BJ (cell line): ENCODE data around the gene ASB15. TPM values are rescaled to one million over a fixed set of nuclear protein-coding genes. Genes with fewer than 3 reads are reported as not detected.

ENCODE experiments used
- CTCF ChIA-PET: fragments of 350-600 bp; formaldehyde crosslinking; extraction: SDS; loops from one replicate; lab custom pipeline; 2021; ENCODE audit warnings: antibody characterized with exemption, inconsistent platforms; lab: Yijun Ruan, JAX
- POLR2A ChIA-PET: fragments of 300-600 bp; sonication (Branson Sonifier 250); formaldehyde crosslinking; extraction: SDS; loops from one replicate; lab custom pipeline; 2021; ENCODE audit warnings: antibody characterized with exemption; lab: Charles Lee
- DNase-seq: peaks from one replicate; pipeline ENCODE4 v3.0.0-alpha.2; 2011; ENCODE audit warnings: low read depth
- H3K27me3 ChIP-seq: 2 replicates; pipeline ENCODE4 v1.6.0; 2011; ENCODE audit warnings: low read length; ENCODE audit not compliant: control insufficient read depth, insufficient read depth
- H3K36me3 ChIP-seq: 2 replicates; pipeline ENCODE4 v1.5.1; 2011; ENCODE audit warnings: low read length; ENCODE audit not compliant: control insufficient read depth, insufficient read depth
- H3K4me3 ChIP-seq: 2 replicates; pipeline ENCODE4 v1.5.1; 2011; ENCODE audit warnings: low read depth, mild to moderate bottlenecking, control low read depth, low read length
- CTCF ChIP-seq: IDR thresholded peaks from 2 replicates; pipeline ENCODE4 v1.5.1; 2011; ENCODE audit warnings: low read depth, mild to moderate bottlenecking, control low read depth, inconsistent platforms, low read length, moderate library complexity; ENCODE audit not compliant: insufficient read depth
- polyA plus RNA-seq: library from polyadenylated mRNA; depleted of rRNA; stranded (reverse); fragments of >200 nt; gene quantifications from 2 replicates; pipeline ENCODE4 v1.2.3, GENCODE V29; 2011

ASB15 gene
- polyA plus RNA-seq, 1 experiment, result not detected

- Histone ChIP-seq H3K36me3 (no peaks in the 10 kb centered on the region), H3K27me3 (no peaks in the 10 kb centered on the region), H3K4me3 (no peak overlapping the region)
- POLR2A ChIA-PET, result no interaction called here
- CTCF ChIA-PET, result interaction anchor here (0.9 to 2.8 kb wide), 4 partner anchors 45 to 235 kb away, joined by 3 to 16 read pairs (median 3); no protein-coding TSS in a partner anchor
- TF ChIP-seq CTCF, result no peak
- no peak for DNase-seq
These were observed 36.3 kb downstream of the ASB15 start for GRCh38 chr7:123637878-123638277.

GRCh38 chr7:123639631-123640030 is 38.0 kb downstream of the ASB15 start:
- DNase-seq, result no peak
- ChIA-PET POLR2A (no interaction called here), CTCF (no interaction called here)
- Histone ChIP-seq H3K4me3 (no peak overlapping the region), H3K27me3 (no peaks in the 10 kb centered on the region), H3K36me3 (no peaks in the 10 kb centered on the region)
- TF ChIP-seq CTCF, result no peak

- H3K4me3 ChIP-seq, result no peak overlapping the region
- H3K36me3 ChIP-seq, result no peaks in the 10 kb centered on the region
- no peak for DNase-seq
- ChIA-PET POLR2A (no interaction called here), CTCF (no interaction called here)
- no peaks in the 10 kb centered on the region for H3K27me3 ChIP-seq
- no peak for TF ChIP-seq CTCF
These were observed 39.0 kb downstream of the ASB15 start for GRCh38 chr7:123640583-123640982.

- no peak for DNase-seq
- no peak for TF ChIP-seq CTCF
- Histone ChIP-seq H3K27me3 (no peaks in the 10 kb centered on the region), H3K4me3 (no peak overlapping the region), H3K36me3 (no peaks in the 10 kb centered on the region)
- CTCF ChIA-PET, result no interaction called here
- POLR2A ChIA-PET, result no interaction called here
These were observed 40.3 kb downstream of the ASB15 start for GRCh38 chr7:123641901-123642300.

- DNase-seq, result peak; percentile 2
- no peak for TF ChIP-seq CTCF
- no peaks in the 10 kb centered on the region for H3K36me3 ChIP-seq
- ChIA-PET CTCF (interaction anchor here (0.6 to 2.0 kb wide), 5 partner anchors 12 to 474 kb away, joined by 3 to 11 read pairs (median 6); partner anchors contain the start of gene LMOD2), POLR2A (no interaction called here)
- H3K4me3 ChIP-seq, result peak overlapping the region; percentile 15
- H3K27me3 ChIP-seq, result no peaks in the 10 kb centered on the region
These were observed 42.1 kb downstream of the ASB15 start for GRCh38 chr7:123643495-123644441.
